ENCODE results near the gene ITGAV.

ITGAV gene

DNA sequence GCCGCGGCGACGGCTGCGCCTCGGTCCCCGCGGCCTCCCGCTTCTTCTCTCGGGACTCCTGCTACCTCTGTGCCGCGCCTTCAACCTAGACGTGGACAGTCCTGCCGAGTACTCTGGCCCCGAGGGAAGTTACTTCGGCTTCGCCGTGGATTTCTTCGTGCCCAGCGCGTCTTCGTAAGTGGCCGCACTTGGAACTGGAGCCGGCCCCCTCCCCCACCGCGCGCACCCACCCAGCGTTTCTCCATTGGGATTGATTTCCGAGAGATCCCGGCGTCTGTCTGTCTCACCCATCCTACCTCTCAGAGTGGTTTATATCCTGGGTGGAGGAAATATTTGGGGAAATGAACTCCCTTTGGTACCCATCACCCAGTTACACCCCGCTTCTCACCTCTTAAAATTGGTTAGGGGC, 498 bp downstream of the ITGAV start:
- Mint-ChIP-seq H3K4me1 (ENCODE audit: low read depth) (peaks cover 20% of the 10 kb centered on the region), H3K4me3 (peak overlapping the region; percentile 94), H3K36me3 (ENCODE audit: low read depth) (no peaks in the 10 kb centered on the region), H3K27ac (peak overlapping the region; percentile 83), H3K9me3 (no peaks in the 10 kb centered on the region), H3K27me3 (ENCODE audit: low read depth) (peaks cover 10% of the 10 kb centered on the region)

DNA sequence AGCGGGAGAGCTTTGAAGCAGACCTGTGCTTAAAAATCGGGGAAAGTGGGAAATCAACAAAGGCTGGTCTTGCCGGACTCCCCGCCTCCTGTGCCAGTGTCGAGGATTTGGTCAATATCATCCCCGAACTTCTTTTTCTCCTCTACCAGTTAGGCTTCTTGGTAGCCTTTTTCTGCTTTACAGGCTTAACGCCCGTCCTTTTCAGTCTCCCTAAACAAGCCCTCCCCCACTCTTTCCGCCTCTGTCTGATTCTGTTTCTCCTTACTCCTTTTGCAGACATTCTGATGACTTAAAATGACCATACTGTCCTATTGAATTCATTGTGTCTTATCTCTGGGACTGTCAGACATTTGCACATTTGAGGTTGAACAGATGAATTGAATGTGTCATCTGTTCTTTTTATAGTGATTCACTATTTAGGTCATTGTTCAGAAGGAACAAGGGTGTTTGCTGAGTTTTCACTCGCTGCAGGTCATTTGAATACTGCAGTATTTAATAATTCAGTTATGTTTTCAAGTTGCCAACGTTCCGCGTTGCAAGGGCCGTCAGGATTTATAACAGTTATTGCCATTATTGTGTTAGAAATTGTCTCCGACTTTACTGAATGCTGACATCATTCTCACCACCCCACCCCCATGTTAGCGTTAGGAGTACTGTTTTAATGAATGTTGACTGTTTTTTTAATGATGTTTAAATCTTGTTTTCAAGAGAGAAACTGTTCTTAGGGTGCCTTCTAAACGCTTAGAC, 1.1 kb downstream of the ITGAV start:
- Mint-ChIP-seq H3K4me3 (peak overlapping the region; percentile 94), H3K27ac (peak overlapping the region; percentile 83), H3K4me1 (ENCODE audit: low read depth) (peaks cover 20% of the 10 kb centered on the region)

DNA sequence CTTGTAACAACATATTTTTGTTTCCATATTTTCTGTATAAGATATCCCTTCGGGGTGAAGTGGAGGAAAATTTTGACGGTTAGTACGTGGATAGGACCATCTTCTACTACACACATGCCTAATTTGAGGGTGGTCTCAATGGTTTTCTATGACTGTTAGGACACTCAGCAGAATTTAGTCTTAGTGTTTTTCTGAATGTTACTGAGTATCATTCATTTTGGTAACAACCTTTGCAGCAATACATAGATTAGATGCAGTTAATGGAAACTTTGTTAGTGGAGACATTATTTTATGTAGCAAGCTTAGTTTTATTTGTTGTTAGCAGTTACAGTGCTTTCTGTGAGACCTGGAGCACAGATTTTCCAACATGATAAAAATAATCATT, 1.6 kb downstream of the ITGAV start:
- H3K27ac Mint-ChIP-seq = peak overlapping the region; percentile 11
- H3K4me3 Mint-ChIP-seq = peak overlapping the region; percentile 94
- no peaks in the 10 kb centered on the region for H3K27me3 Mint-ChIP-seq (ENCODE audit: low read depth)
- H3K4me1 Mint-ChIP-seq (ENCODE audit: low read depth) = peaks cover 20% of the 10 kb centered on the region
- H3K9me3 Mint-ChIP-seq = no peaks in the 10 kb centered on the region
- no peaks in the 10 kb centered on the region for H3K36me3 Mint-ChIP-seq (ENCODE audit: low read depth)

More for the DNA sequence above, 1.1 kb downstream of the ITGAV start:
- Mint-ChIP-seq H3K9me3 (no peaks in the 10 kb centered on the region), H3K27me3 (ENCODE audit: low read depth) (peaks cover 4% of the 10 kb centered on the region), H3K36me3 (ENCODE audit: low read depth) (no peaks in the 10 kb centered on the region)

DNA sequence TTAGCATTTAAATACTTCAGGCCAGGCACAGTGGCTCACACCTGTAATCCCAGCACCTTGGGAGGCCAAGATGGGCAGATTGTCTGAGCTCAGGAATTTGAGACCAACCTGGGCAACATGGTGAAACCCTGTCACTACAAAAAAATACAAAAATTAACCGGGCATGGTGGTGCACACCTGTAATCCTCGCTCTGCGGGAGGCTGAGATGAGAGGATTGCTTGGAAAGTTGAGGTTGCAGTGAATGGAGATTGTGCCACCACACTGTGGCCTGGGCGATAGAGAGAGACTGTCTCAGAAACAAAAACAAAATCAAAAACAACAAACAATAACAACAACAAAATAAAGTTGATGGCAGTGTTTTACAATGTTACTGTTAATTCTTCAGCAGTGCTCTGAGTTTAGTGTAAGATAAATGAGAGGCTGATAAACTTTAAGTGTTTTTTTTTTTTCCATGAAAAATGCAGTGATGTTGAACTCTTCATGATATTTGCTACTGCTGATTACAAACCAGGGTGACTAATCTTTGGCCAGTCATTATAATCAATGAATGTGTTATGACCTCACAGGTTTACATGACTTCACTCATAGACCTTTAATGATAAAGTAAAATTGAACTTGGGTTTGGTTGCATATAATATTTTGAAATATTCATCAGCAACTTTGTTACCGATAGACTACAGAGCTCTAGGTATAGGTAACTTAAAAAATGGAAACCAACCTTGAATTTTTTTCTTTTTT, 2.5 kb downstream of the ITGAV start:
- Mint-ChIP-seq H3K4me3 (no peak overlapping the region), H3K36me3 (ENCODE audit: low read depth) (no peaks in the 10 kb centered on the region), H3K27me3 (ENCODE audit: low read depth) (no peaks in the 10 kb centered on the region), H3K27ac (no peak overlapping the region), H3K4me1 (ENCODE audit: low read depth) (peaks cover 20% of the 10 kb centered on the region), H3K9me3 (no peaks in the 10 kb centered on the region)

DNA sequence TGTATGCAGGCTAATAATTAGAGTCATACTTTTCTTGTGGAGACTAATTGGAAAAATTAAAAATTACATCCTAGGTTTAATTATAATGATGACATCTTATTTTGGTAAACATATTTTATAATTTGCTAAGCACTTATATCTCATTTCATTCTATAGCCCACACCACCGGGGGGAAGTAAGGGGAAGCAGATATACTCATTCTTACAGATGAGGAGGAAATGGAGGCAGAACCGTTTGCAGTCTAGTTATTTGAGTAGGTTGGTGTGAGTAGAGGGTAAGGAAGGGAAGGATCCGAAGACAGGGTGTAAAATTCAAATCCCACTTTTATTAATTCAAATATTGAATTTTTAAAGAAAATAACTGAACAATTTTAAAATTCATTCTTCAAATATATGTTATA, 3.7 kb downstream of the ITGAV start:
- H3K4me3 Mint-ChIP-seq = no peak overlapping the region
- peaks cover 20% of the 10 kb centered on the region for H3K4me1 Mint-ChIP-seq (ENCODE audit: low read depth)
- H3K27me3 Mint-ChIP-seq (ENCODE audit: low read depth) = no peaks in the 10 kb centered on the region

DNA sequence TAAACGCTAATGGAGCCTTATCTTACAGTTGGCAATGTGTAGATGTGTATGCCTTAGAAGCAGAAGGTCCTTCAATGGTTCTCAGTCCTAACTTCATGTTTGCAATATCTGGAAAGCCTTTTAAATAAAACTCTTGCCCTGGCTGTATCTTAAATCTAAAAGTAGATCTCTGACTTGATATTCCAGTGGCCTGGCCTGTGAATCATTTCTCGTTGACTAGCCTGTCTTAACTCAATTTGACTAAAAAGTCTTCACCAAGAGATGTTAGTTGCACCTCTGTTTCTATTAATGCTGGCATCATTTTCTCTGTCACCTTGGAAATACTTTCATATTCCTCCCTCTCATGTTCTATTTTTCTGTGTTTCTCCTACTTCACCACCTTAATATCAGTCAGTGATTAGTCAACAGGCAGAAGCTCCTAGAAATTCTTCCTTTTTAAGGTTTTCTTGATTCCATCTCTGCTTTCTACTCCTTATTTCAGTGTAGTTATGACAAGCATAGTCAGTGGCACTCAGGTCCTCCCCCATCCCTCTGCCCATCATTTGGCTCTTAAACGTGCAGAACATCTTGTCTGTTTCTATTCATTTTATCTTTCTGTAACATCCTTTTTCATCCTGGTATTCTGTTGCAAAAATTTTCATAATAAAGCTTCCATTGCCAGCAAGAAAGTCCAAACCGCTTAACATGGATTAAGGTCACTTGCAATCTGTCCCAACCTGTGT, 4.3 kb downstream of the ITGAV start:
- Mint-ChIP-seq H3K27ac (no peak overlapping the region), H3K9me3 (no peaks in the 10 kb centered on the region), H3K36me3 (ENCODE audit: low read depth) (no peaks in the 10 kb centered on the region), H3K4me1 (ENCODE audit: low read depth) (peaks cover 16% of the 10 kb centered on the region), H3K27me3 (ENCODE audit: low read depth) (no peaks in the 10 kb centered on the region), H3K4me3 (no peak overlapping the region)

More for the DNA sequence above, 3.7 kb downstream of the ITGAV start:
- Mint-ChIP-seq H3K27ac (no peak overlapping the region), H3K9me3 (no peaks in the 10 kb centered on the region), H3K36me3 (ENCODE audit: low read depth) (no peaks in the 10 kb centered on the region)

DNA sequence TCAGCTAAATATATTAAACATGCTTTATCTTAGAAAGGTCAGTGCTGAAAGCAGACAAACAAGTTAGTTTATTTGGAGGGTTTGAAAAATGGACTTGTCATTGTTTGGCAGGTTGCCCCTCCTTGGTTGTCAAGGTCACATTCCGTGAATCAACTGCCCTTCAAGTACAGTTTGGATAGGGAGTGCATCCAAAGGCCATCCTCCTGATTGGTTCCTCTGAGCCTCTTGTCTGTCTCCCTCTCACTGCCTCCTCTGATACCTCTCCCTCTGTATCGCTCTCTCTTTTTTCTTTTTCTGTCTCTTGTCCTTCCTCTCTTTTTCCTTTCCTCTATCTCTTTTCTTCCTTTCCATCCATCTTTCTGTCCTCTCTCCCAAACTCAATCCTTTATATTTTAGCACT, 5.4 kb downstream of the ITGAV start:
- Mint-ChIP-seq H3K4me1 (ENCODE audit: low read depth) (peaks cover 14% of the 10 kb centered on the region), H3K36me3 (ENCODE audit: low read depth) (peaks cover 5% of the 10 kb centered on the region), H3K27me3 (ENCODE audit: low read depth) (no peaks in the 10 kb centered on the region), H3K4me3 (no peak overlapping the region), H3K9me3 (no peaks in the 10 kb centered on the region), H3K27ac (no peak overlapping the region)

DNA sequence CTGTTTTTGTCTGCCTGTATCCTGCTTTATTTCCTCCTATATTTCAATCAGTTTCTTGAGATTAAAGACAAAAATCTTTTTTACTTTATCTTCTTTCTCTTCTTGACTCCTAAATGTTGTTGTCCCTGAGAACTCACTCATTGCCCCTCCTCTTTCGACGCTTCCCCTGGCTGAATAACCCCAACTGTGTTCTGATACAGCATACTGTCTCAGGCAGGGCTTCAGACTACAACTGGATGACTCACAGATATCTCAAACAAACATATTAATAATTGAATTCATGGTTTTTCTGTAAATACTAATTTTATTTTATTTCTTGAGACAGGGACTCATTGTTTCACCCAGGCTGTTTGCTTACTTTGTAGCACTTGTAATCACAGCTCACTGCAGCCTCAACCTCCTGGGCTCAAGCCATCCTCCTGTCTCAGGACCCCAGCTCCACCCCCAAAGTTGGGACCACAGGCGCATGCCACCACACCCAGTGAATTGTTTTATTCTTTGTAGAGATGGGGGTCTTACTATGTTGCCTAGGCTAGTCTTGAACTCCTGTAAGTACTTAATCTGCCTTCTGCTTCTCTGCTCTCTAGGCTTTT, 9.4 kb downstream of the ITGAV start:
- Mint-ChIP-seq H3K9me3 (no peaks in the 10 kb centered on the region), H3K27me3 (ENCODE audit: low read depth) (no peaks in the 10 kb centered on the region), H3K4me1 (ENCODE audit: low read depth) (peaks cover under 1% of the 10 kb centered on the region), H3K36me3 (ENCODE audit: low read depth) (peaks cover 5% of the 10 kb centered on the region), H3K4me3 (no peak overlapping the region), H3K27ac (no peak overlapping the region)

DNA sequence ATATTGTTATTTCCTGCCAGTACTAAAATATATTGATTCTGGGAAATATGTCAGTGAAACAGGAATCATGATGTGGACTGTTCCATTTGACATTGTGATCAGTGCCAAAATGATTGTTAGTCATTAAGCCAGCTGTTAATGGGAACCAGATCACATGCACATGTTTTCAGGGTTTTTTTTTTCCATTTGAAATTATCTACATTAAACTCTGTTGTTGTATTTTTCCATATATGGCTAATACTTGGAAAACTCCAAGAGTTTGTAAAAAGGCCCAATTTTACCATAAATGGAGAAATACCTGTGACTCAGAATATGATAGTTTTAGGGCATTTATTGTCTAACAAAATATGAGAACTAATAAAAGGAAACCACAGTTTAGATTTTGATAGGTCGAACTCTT, 13.4 kb downstream of the ITGAV start:
- no peaks in the 10 kb centered on the region for H3K4me1 Mint-ChIP-seq (ENCODE audit: low read depth)
- no peaks in the 10 kb centered on the region for H3K9me3 Mint-ChIP-seq
- H3K27ac Mint-ChIP-seq = no peak overlapping the region
- no peak overlapping the region for H3K4me3 Mint-ChIP-seq
- peaks cover 7% of the 10 kb centered on the region for H3K36me3 Mint-ChIP-seq (ENCODE audit: low read depth)
- H3K27me3 Mint-ChIP-seq (ENCODE audit: low read depth) = no peaks in the 10 kb centered on the region

DNA sequence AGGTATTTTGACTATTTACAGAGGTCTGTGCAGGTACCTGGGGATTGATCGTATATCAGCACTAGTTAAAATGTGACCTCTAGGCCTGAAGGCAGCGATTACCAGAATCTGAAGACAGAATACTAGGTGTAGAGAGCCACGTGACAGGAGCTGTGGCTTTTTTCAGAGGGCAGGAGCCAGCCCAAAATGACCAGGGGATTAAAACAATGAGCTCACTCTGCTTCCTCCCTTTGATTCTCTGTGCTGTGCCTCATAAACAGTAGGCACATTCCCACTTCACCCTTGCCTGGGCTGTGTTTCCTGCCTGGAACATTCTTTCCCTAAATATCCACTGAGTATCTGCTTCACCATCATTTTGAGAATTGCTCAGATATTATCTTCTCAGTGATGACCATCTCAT, 15.2 kb downstream of the ITGAV start:
- Mint-ChIP-seq H3K9me3 (no peaks in the 10 kb centered on the region), H3K4me1 (ENCODE audit: low read depth) (no peaks in the 10 kb centered on the region), H3K27ac (no peak overlapping the region), H3K36me3 (ENCODE audit: low read depth) (peaks cover 2% of the 10 kb centered on the region), H3K27me3 (ENCODE audit: low read depth) (no peaks in the 10 kb centered on the region), H3K4me3 (no peak overlapping the region)

DNA sequence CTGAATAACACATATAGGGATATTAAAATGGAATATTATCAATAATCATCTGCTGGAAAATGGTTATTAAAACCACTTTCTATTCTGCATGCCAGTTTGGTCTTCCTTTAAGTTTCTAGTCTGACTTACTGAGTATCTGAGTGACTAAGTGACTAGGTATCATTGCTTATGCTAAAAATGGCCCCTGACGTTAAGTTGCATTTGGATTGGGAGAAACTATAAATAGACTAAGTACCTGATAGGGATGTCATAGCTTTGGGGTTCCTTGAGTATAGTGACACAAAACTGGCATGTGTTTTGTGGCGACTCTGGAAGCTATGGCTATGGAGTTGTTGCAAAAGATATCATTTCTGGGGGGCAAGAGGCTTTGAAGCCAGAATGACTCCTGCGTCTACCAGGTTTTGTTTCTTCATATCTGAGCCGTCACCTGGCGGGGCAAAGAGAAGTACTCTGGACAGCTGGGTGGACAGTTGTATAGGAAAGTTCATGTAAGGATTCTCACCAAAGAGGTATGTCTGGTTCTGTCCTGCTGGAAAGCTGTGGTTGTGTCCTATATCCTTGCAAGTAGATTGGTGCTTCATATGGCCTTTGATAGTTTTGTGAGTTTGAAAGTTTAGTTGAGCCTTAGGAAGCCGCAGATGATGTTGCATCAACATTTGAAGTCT, 17.9 kb downstream of the ITGAV start:
- H3K36me3 Mint-ChIP-seq (ENCODE audit: low read depth) = peaks cover 2% of the 10 kb centered on the region
- no peaks in the 10 kb centered on the region for H3K27me3 Mint-ChIP-seq (ENCODE audit: low read depth)
- no peaks in the 10 kb centered on the region for H3K9me3 Mint-ChIP-seq
- no peak overlapping the region for H3K27ac Mint-ChIP-seq
- no peaks in the 10 kb centered on the region for H3K4me1 Mint-ChIP-seq (ENCODE audit: low read depth)
- H3K4me3 Mint-ChIP-seq = no peak overlapping the region

DNA sequence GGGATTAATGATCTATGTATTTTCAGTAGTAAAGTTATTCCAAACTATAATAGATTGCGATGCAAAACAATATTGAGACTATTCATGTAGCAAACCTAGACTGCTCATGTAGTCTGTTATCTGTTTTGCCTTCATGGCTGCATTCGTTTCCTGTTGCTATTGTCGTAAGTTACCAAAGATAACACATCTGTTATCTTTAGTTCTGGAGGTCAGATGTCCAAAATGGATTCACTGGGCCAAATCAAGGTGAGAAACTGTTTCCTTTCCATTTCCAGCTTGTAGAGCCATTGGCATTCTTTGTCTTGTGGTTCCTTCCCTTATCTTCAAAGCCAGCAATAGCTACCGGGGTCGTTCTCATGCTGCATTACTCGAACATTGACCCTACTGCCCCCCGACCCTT, 20.9 kb downstream of the ITGAV start:
- Mint-ChIP-seq H3K4me3 (no peak overlapping the region), H3K36me3 (ENCODE audit: low read depth) (no peaks in the 10 kb centered on the region), H3K27me3 (ENCODE audit: low read depth) (no peaks in the 10 kb centered on the region), H3K27ac (no peak overlapping the region), H3K9me3 (no peaks in the 10 kb centered on the region), H3K4me1 (ENCODE audit: low read depth) (no peaks in the 10 kb centered on the region)

DNA sequence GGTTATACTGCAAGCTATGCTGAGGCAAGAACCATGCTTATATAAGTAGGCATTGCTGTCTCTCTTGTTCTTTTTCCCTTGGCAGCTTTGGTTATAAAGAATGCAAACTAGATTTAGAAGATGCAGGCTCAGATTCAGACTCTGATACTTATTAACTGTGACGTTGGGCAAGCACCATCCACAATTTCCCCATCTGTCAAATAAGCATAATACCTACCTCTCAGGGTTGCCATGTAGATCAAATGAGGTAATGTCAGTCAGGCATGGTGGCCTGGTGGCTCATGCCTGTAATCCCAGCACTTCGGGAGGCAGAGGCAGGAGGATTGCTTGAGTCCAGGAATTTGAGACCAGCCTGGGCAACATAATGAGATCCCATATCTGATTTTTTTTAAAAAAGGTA, 21.7 kb downstream of the ITGAV start:
- H3K27me3 Mint-ChIP-seq (ENCODE audit: low read depth) = no peaks in the 10 kb centered on the region
- H3K4me1 Mint-ChIP-seq (ENCODE audit: low read depth) = no peaks in the 10 kb centered on the region
- no peaks in the 10 kb centered on the region for H3K36me3 Mint-ChIP-seq (ENCODE audit: low read depth)
- no peaks in the 10 kb centered on the region for H3K9me3 Mint-ChIP-seq
- H3K27ac Mint-ChIP-seq = no peak overlapping the region
- no peak overlapping the region for H3K4me3 Mint-ChIP-seq

DNA sequence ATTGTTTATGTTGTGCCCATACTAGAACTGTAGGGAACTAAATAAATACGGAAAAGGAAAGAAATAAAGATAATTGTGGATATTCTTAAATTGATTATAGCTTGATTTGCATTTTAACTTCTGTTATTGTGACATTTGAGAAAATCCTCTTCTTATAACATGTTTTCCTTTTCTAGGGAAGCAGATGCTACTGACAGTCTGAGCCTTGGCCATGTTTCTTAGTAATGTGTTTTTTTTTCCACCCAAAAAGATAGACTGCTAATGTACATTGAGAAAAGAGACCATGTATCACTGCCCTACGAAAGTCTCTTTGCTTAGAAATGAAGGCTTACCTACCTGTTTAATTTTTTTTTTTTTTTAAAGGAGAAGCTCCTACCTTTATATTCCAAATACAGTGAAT, 22.2 kb downstream of the ITGAV start:
- no peaks in the 10 kb centered on the region for H3K36me3 Mint-ChIP-seq (ENCODE audit: low read depth)
- H3K9me3 Mint-ChIP-seq = no peaks in the 10 kb centered on the region
- H3K27ac Mint-ChIP-seq = no peak overlapping the region
- H3K4me1 Mint-ChIP-seq (ENCODE audit: low read depth) = no peaks in the 10 kb centered on the region
- H3K27me3 Mint-ChIP-seq (ENCODE audit: low read depth) = no peaks in the 10 kb centered on the region
- H3K4me3 Mint-ChIP-seq = no peak overlapping the region
